Right lobe of liver (tissue), 6 donors: ENCODE data around the gene ADCY1. TPM values are rescaled to one million over a fixed set of nuclear protein-coding genes. Genes with fewer than 3 reads are reported as not detected.
A peak's percentile ranks its signal among the peaks of the same experiment; 100 is the strongest.

Experiments used
- ATAC-seq, 4 donors: fragments of 200-7000 bp; cut with Tn5 transposase; one replicate each; pipeline ENCODE4 v1.9.1; 2020; ENCODE audit warnings: mild to moderate bottlenecking in 4 of 4, moderate library complexity in 4 of 4
- DNase-seq, 3 donors: peaks; one replicate each; pipeline ENCODE4 v3.0.0-alpha.2; 2020
- H3K27ac ChIP-seq, 3 donors: fragments of 200-600 bp; one replicate each; pipeline ENCODE4 v1.8.0; 2022
- H3K27me3 ChIP-seq, 2 donors: fragments of 200-600 bp; one replicate each; pipeline ENCODE4 v1.8.0; 2022
- H3K36me3 ChIP-seq, 4 donors: fragments of 200-600 bp; sonication (generic) in 1 of 4; one replicate each; pipeline versions ENCODE4 v1.5.1 to v1.8.0; 2017 to 2022; ENCODE audit warnings: control low read depth in 1 of 4
- H3K4me1 ChIP-seq, 4 donors: fragments of 200-600 bp; sonication (generic) in 1 of 4; one replicate each; pipeline versions ENCODE4 v1.5.1 to v1.8.0; 2017 to 2022; ENCODE audit warnings: control low read depth in 1 of 4
- H3K4me3 ChIP-seq, 3 donors: fragments of 200-600 bp; one replicate each; pipeline ENCODE4 v1.8.0; 2022
- H3K9me3 ChIP-seq, 4 donors: fragments of 200-600 bp; sonication (generic) in 1 of 4; one replicate each; pipeline versions ENCODE4 v1.5.1 to v1.8.0; 2017 to 2022; ENCODE audit warnings: control low read depth in 1 of 4
- POLR2A ChIP-seq: fragments of 450-650 bp; IDR thresholded peaks from one replicate; pipeline ENCODE4 v1.6.1; 2017; ENCODE audit warnings: antibody characterized with exemption, mild to moderate bottlenecking
- WGBS: methylation state at CpG from one replicate; pipeline ENCODE4 v1.1.6; 2018; ENCODE audit warnings: low coverage, low lambda C conversion rate; ENCODE audit not compliant: insufficient coverage; ENCODE audit errors: missing lambda C conversion rate; 5-methylcytosine and 5-hydroxymethylcytosine counted together
- intact Hi-C, 2 donors: fragments of 100-400 bp; cut with DNase I; formaldehyde crosslinking; loops; one replicate each; pipeline versions ENCODE4 v1.11.2 to v1.14.1; 2022
- total RNA-seq, 6 experiments: library from RNA; depleted of rRNA in 2 of 6; stranded (reverse); fragments of >200 nt in 2 of 6; fragmentation: NEBNext Ultra II Directional in 3 of 6; extraction: Animal tissue kit (Norgen Biotek cat#: 25700) in 3 of 6; gene quantifications; one replicate each; pipeline versions ENCODE4 v1.1.0 to v1.2.4, GENCODE V29; 2016 to 2023
- TF ChIP-seq, protein P1 (sequence below), 4 donors: fragments of 200-600 bp in 3 of 4; fragments of 450-650 bp in 1 of 4; IDR thresholded peaks; one replicate each; pipeline versions ENCODE4 v1.5.1 to v1.8.0; 2016 to 2022; ENCODE audit warnings: antibody characterized with exemption in 4 of 4, mild to moderate bottlenecking in 2 of 4
- donor health status: DM: no; HTN: yes; CAD: no.
- donor health status: DM: no; HTN: no; CAD: no.
- donor health status: DM: no; HTN: no; CAD: no.
- donor health status: DM: no; HTN: yes; CAD: no.
- donor health status: DM: no; HTN: yes; CAD: no.

The ADCY1 gene
- total RNA-seq, 6 experiments from 2014 or later = 7.2 to 17.6 (median 9.3) TPM

DNA sequence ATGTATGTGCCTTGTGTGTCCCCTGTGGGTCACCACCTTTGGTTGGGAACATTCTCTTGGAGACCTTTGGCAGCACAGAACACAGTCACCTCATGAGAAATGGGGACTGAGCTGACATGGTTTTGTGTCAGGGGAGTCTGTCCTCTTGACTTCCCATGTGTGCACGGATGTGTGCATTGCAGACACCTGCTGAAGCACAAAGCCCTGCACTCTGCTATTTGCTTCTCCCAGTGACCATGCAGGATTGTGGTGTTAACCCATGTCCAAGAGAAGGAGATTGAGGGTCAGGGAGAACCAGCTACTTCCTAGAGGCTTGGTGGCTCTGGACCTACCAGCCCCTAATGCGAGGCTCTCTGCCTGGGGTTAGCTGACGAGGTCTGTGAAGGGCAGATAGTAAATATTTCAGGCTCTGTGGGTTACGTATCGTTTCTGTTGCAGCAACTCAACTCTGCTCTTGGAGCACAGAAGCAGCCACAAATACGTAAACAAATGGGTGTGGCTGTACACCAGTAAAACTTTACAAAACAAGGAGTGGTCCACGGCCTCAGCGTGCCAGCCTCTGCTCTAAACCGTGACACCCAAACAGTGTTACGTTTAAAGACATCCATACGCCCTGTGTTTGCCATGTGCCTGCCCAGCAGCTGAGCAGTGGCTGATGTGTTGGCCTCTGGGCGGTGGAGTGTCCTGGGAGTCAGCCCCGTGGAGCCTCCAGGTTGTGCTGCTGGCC lies 51.7 kb downstream of the ADCY1 start:
- intact Hi-C loops = no loop called here
- WGBS = 52% methylated on average over 4 of the region's 13 CpGs
- Histone ChIP-seq H3K27me3 (no peaks in the 10 kb centered on the region), H3K27ac (no peak overlapping the region), H3K4me3 (no peak overlapping the region), H3K4me1 (no peaks in the 10 kb centered on the region), H3K9me3 (no peaks in the 10 kb centered on the region), H3K36me3 (no peaks in the 10 kb centered on the region)
- TF ChIP-seq, protein P1, sequence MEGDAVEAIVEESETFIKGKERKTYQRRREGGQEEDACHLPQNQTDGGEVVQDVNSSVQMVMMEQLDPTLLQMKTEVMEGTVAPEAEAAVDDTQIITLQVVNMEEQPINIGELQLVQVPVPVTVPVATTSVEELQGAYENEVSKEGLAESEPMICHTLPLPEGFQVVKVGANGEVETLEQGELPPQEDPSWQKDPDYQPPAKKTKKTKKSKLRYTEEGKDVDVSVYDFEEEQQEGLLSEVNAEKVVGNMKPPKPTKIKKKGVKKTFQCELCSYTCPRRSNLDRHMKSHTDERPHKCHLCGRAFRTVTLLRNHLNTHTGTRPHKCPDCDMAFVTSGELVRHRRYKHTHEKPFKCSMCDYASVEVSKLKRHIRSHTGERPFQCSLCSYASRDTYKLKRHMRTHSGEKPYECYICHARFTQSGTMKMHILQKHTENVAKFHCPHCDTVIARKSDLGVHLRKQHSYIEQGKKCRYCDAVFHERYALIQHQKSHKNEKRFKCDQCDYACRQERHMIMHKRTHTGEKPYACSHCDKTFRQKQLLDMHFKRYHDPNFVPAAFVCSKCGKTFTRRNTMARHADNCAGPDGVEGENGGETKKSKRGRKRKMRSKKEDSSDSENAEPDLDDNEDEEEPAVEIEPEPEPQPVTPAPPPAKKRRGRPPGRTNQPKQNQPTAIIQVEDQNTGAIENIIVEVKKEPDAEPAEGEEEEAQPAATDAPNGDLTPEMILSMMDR (IDR thresholded peaks at IDR 0.05) = no peak
- TF ChIP-seq POLR2A = no peak
- DNase-seq = peak in 1 of 3 donors; percentile 31
- ATAC-seq = no peak

DNA sequence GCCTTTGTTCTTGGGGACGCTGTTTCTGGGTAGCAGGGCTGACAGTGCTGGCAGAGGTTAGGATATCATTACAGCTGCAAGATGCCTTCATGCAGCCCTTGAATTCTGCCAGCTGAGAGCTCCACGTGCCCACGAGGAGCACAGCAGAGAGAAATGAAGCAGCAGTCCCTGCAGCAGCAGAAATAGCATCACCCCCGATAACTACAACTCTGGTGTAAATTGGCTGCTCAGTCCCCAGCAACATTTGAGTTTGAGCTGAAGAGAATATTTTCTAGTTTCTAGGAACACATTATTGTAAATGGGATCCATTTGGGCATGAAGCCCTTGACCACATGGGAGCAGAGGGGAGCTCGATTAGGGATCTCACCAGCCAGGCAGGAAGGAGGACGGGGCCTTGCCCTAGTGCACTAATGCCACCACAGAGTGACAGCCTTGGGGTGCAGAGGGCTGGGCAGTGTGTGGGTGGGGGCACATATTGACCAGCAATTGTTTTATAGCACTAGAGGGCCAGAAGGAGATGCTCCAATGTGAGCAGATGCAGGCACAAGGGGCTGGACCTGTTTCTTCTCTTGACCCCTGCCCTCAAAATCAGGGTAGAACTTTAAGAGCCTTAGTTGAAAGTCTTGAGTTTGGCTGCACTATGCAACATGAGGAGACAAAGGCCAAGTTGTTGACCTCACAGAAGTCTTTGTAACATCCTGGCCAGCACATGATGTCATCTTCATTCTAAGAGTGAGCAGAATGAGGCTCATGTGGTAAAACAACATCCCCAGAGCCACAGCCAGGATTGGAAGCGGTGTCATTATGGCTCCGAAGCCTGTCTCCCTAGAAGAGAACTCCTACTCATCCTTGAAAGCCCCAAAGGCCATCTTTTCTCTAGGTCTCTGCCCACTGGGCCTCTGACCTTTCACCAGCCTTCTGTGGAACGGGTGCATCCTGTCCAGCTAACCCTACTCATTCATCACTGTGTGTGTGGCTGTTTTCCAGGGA lies 52.6 kb downstream of the ADCY1 start:
- Histone ChIP-seq H3K27ac (no peak overlapping the region), H3K4me1 (no peaks in the 10 kb centered on the region), H3K9me3 (no peaks in the 10 kb centered on the region), H3K36me3 (no peaks in the 10 kb centered on the region), H3K27me3 (no peaks in the 10 kb centered on the region), H3K4me3 (no peak overlapping the region)
- intact Hi-C loops = no loop called here
- no peak for ATAC-seq
- WGBS = 80% methylated on average over 1 of the region's 9 CpGs
- DNase-seq = peak in 1 of 3 donors; percentile 10
- TF ChIP-seq, protein P1 (IDR thresholded peaks at IDR 0.05) = no peak
- TF ChIP-seq POLR2A = no peak

DNA sequence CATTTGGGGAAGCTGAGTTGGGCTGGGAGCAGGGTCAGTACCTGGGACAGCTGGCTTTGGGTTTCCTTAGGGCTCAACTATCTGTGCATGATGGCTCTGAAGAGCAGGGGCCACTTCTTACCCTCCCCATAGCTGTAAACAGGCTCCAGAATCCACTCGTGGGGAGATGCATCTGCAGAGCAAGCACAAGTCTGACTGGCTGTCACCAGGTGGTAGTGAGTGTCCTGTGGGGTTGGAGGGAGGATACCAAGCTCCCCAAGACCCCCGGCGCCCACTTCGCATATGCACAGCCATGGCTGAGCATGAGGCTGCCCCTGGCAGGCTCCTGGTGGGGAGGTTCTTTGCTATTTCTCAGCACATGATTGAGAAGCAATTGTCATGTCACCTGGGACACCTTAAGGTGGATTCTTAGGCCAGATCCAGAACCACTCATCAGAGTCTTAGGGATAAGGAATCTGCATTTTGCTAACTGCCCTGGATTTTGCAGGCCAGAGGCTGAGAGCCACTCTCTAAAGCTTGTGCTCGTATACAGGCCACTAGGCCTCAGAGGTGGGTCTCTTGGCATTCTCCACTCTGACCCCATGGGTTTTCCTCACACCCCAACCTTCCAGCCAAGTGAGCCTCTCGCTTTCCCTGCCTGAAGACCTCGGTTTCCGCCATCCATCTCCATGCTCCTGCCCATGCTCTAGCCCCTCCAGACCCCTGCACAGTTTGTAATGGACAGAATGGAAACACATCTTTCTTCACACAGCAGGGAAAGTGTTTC lies 53.7 kb downstream of the ADCY1 start:
- DNase-seq (peak in 1 of 3 donors; percentile 13), ATAC-seq (no peak)
- no peaks in the 10 kb centered on the region for H3K9me3 ChIP-seq
- no peak overlapping the region for H3K4me3 ChIP-seq
- WGBS = 70% methylated on average over 7 of the region's 8 CpGs
- no peak overlapping the region for H3K27ac ChIP-seq
- no peaks in the 10 kb centered on the region for H3K4me1 ChIP-seq
- H3K36me3 ChIP-seq = no peaks in the 10 kb centered on the region
- no peaks in the 10 kb centered on the region for H3K27me3 ChIP-seq
- TF ChIP-seq, protein P1 (IDR thresholded peaks at IDR 0.05) = no peak
- no peak for TF ChIP-seq POLR2A
- intact Hi-C loops = no loop called here

DNA sequence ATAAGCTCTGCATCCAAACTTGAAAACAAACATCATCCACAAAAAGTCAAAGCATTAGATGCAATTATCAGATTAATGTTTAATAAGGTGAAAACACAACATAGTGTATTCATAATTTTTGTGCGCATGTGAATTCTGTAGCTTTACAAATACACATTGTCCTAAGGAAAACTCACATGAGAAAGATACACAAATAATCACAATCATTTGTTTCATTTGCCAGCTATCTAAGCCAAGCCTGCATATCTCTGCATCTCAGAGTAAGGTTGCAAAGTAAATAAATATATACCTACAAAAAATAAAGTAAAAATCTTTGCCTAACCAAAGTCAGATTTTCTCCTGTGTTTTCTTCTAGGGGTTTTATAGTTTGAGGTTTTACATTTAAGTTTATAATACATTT lies 57.4 kb downstream of the ADCY1 start:
- H3K4me3 ChIP-seq = no peak overlapping the region
- TF ChIP-seq, protein P1 (IDR thresholded peaks at IDR 0.05) = no peak
- no peak for TF ChIP-seq POLR2A
- H3K36me3 ChIP-seq = no peaks in the 10 kb centered on the region
- H3K4me1 ChIP-seq = no peaks in the 10 kb centered on the region
- 94% methylated on average over 1 of the region's 1 CpG for WGBS
- H3K27ac ChIP-seq = no peak overlapping the region
- H3K27me3 ChIP-seq = no peaks in the 10 kb centered on the region
- intact Hi-C loops = no loop called here
- no peak for ATAC-seq
- no peak for DNase-seq
- H3K9me3 ChIP-seq = no peaks in the 10 kb centered on the region
